UCSD-AML1 (cell line): ENCODE measurements around the gene ZNF622.
"Not testable (repeated sequence)": the region's sequence is repeated elsewhere in the genome, so short reads cannot be mapped to it uniquely, and the experiment has no call there.

Source experiments
- DNase-seq: peaks from one replicate; lab custom pipeline; 2025; ENCODE audit not compliant: unreplicated experiment; lab: John Stamatoyannopoulos, UW

Gene ZNF622

GRCh38 chr5:16436065-16436682, 29.4 kb downstream of the ZNF622 start:
- not testable (repeated sequence) for DNase-seq

GRCh38 chr5:16431490-16431889, 34.1 kb downstream of the ZNF622 start:
- no peak for DNase-seq

DNA sequence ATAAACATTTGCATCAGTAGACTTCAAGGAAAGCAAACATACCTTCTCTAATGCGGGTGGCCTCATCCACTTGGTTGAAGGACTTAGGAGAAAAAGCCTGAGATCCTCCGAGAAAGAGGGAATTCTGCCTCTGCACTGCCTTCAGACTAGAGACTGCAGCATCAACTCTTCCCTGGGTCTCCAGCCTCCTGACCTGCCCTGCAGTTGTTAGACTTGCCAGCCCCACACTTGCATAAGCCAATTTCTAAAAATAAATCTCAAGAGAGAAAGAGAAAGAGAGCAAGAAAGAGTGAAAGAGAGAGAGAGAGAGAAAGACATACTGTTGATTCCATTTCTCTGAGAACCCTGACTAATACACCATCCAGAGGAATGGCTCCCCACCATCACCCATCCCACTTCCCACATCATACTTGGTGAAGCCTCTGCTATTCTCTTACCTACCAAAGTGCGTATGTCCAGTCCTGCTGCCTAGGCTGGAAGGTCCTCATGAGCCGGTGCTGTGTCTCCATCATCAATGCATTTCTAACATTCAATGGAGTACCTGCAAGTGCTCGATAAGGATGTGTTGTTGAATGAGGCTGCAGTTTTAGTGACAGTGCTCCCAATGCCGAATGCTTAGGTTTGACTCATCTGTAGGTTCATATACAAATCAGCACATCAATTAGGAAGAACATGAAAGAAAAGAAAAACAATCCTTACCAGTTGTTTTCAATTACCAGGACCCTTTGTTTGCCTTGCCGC, 35.1 kb downstream of the ZNF622 start:
- DNase-seq: no peak

DNA sequence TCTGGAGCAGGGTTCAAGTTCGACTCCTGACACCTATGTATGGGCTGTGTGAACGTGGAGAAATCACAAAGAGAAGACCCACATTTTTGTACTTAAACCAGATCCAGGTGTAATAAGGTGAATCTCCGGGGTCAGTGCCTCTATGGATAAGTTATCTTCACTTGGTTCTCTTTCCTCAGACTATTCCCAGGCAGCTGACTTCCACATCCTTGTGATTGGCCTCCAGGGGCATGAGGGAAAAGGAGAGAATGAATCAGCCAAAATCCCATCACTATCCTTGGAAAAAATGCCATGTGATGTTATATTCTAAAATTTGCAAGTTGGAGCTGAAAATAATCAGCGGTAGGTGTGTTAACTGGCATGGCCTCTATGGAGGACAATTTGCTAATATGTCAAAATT, 37.2 kb downstream of the ZNF622 start:
- no peak for DNase-seq

- no peak for DNase-seq
Observed at GRCh38 chr5:16427587-16427986, 38.0 kb downstream of the ZNF622 start.

DNA sequence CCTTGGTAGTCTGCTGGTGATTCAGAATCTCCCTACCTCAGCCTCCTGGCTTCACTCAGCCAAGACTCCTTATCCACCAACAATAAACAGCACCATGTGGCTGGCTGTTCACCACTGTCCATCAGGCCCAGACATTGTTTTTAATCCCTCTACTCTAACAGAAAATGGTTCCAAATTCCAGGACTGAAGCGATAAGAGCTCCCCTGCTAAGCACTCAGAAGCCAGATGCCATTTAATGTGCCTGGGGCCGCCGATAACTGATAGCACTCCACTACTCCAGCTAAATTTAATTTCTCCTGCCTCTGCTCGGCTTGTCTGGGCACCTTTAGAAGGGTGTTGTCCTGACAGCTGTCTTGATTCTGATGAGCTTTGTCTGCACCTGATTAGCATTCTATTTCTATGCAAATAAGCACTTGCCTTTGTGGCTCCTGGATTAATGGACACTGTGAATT, 47.1 kb downstream of the ZNF622 start:
- DNase-seq: no peak

GRCh38 chr5:16417398-16418074, 48.1 kb downstream of the ZNF622 start:
- DNase-seq: no peak

GRCh38 chr5:16414861-16415260, 50.7 kb downstream of the ZNF622 start:
- no peak for DNase-seq

GRCh38 chr5:16413166-16413860, 52.3 kb downstream of the ZNF622 start:
- no peak for DNase-seq

GRCh38 chr5:16412556-16412955, 53.0 kb downstream of the ZNF622 start:
- no peak for DNase-seq

DNA sequence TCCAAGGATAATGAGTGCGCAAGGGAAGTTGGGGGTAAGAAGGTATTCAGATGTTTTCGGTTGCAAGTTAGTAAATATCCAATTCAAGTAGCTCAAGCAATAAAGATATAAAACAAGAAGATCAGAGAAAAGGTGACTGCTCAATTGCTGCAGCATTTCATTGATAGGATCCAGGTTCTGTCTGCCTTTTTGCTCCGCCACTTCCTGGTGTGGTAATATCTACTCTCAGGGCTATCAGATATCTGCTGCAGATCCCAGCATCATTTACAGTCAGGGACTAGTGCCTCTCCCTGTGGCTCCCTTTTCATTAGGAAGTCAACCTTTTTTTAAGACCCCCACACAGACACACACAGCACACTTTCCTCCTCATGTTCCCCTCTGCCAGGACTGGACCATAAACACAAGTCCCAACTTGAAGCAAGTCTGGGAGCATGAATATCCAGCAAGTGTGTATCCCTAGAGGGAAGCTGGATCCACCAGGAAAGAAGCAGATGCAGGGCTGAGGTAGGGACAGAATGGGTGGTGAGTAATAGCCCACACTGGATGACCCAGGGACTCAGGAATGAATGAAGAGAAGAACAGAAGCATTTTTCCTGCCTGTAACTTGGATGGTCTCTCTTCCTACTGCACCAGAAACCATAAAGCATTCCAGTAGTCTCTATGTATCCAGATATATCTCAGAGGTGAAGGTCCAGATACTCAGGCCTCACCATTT, 53.7 kb downstream of the ZNF622 start:
- DNase-seq: no peak

- no peak for DNase-seq
Observed at GRCh38 chr5:16411235-16411634, 54.4 kb downstream of the ZNF622 start.

DNA sequence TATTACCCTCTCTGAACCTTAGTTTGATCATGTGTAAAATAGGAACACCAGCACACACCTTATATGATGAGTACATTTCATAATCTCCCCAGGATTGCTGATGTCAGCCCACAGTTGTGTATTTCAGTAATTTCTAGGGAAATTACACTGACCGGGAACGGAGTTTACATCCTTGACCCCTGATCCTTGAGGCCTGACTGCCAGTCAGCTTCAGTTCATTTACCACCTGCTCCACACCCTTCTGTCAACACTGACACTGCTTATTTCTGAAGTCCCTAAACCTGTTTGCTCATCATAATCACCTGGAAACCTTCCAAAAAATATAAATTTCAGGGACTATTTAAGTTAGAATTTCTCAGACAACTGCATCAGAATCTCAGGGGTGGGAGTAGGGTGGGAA, 55.3 kb downstream of the ZNF622 start:
- no peak for DNase-seq

DNA sequence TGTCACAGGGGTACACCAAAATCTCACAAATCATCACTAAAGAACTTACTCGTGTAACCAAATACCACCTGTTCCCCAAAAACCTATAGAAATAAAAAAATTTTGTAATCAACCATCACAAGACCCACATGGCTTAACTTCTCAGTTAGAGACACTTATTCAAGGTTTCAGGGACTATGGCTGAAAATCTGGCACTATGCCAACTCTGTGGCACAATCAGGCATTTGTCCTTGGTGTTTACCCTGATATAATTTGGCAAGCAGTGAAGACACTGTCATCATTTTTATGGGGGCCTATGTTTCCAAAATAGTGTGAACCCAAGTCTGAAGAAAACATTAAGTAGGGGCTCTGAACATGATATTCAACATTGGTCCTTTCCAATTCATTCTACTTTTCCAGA, 59.0 kb downstream of the ZNF622 start:
- no peak for DNase-seq

DNA sequence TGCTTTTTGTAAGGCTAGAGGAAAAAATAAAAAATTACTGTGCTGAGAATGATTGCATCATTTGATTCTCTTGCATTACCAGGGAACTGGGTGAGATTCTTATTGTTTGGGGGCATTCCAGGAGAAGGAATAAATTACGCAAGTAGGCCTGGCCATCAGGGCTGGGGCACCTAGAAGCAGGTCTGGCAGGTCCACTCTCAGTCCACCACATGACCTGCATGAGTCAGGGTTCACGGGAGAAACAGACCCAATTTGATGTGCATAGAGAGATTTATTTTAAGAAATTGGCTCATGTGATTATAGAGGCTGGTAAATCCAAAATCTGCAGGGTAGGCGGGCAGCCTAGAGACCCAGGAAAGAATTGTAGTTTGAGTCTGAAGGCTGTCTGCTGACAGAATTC, 59.6 kb downstream of the ZNF622 start:
- no peak for DNase-seq
